Gastroesophageal sphincter (tissue), 4 donors: ENCODE results near the gene TFDP2. TPM values are rescaled to one million over a fixed set of nuclear protein-coding genes. Genes with fewer than 3 reads are reported as not detected.
A peak's percentile ranks its signal among the peaks of the same experiment; 100 is the strongest.

Experiments used
- ATAC-seq: fragments of 150-250 bp; one replicate; pipeline ENCODE4 v1.9.1; 2016; ENCODE audit warnings: mild to moderate bottlenecking, moderate library complexity
- H3K27ac ChIP-seq, 4 donors: fragments of 200-600 bp; sonication (generic) in 3 of 4; 1 replicate in 3 of 4; 2 replicates in 1 of 4; pipeline ENCODE4 v1.5.1; 2016 to 2019
- H3K27me3 ChIP-seq: fragments of 200-600 bp; sonication (generic); one replicate; pipeline ENCODE4 v1.5.1; 2019
- H3K36me3 ChIP-seq, 2 donors: fragments of 200-600 bp; sonication (generic); one replicate each; pipeline ENCODE4 v1.5.1; 2019; ENCODE audit warnings: control low read depth in 1 of 2
- H3K4me1 ChIP-seq, 3 donors: fragments of 200-600 bp; sonication (generic); 1 replicate in 2 of 3; 2 replicates in 1 of 3; pipeline ENCODE4 v1.5.1; 2016 to 2019; ENCODE audit warnings: control low read depth in 2 of 3
- H3K4me3 ChIP-seq, 2 donors: fragments of 200-600 bp; sonication (generic); one replicate each; pipeline ENCODE4 v1.5.1; 2019; ENCODE audit warnings: mild to moderate bottlenecking in 1 of 2, moderate library complexity in 1 of 2
- H3K9me3 ChIP-seq, 3 donors: fragments of 200-600 bp; sonication (generic); one replicate each; pipeline ENCODE4 v1.5.1; 2017 to 2019; ENCODE audit warnings: control low read depth in 2 of 3
- CTCF ChIP-seq, 4 experiments: fragments of 200-600 bp in 2 of 4; fragments of 450-650 bp in 2 of 4; sonication (generic) in 1 of 4; IDR thresholded peaks; one replicate each; pipeline ENCODE4 v1.5.1; 2017 to 2019; ENCODE audit warnings: antibody characterized with exemption in 4 of 4, mild to moderate bottlenecking in 2 of 4, moderate library complexity in 2 of 4
- EP300 ChIP-seq: sonication (generic); formaldehyde crosslinking; IDR thresholded peaks from one replicate; pipeline ENCODE4 v1.6.1; 2017; ENCODE audit warnings: antibody characterized with exemption, mild to moderate bottlenecking
- POLR2A ChIP-seq, 2 donors: fragments of 450-650 bp; IDR thresholded peaks; one replicate each; pipeline ENCODE4 v1.6.1; 2017; ENCODE audit warnings: antibody characterized with exemption in 2 of 2, mild to moderate bottlenecking in 2 of 2, moderate library complexity in 1 of 2
- POLR2AphosphoS5 ChIP-seq: sonication (generic); formaldehyde crosslinking; IDR thresholded peaks from one replicate; pipeline ENCODE4 v1.6.1; 2017; ENCODE audit warnings: antibody characterized with exemption
- WGBS, 2 donors: methylation state at CpG; one replicate each; pipeline ENCODE4 v1.1.5; 2018; ENCODE audit warnings: low coverage in 1 of 2; 5-methylcytosine and 5-hydroxymethylcytosine counted together
- total RNA-seq, 4 donors: library from RNA; depleted of rRNA; stranded (reverse); fragments of >200 nt; gene quantifications; one replicate each; pipeline ENCODE4 v1.1.0, GENCODE V29; 2016

The TFDP2 gene
- total RNA-seq, 4 donors from 2014 or later = 56.2 to 267 (median 108) TPM

- WGBS, 2 donors = 23 to 33% methylated on average over 3 of the region's 3 CpGs
- no peaks in the 10 kb centered on the region for H3K36me3 ChIP-seq
- TF ChIP-seq POLR2AphosphoS5 (no peak), POLR2A (IDR thresholded peaks at IDR 0.05) (no peak), CTCF (IDR thresholded peaks at IDR 0.05) (no peak), EP300 (no peak)
- H3K27me3 ChIP-seq = no peaks in the 10 kb centered on the region
- ATAC-seq = no peak
- peaks cover 0 to 16% (median 4%) of the 10 kb centered on the region in 3 donors for H3K4me1 ChIP-seq
- H3K27ac ChIP-seq = no peak overlapping the region
- no peaks in the 10 kb centered on the region for H3K9me3 ChIP-seq
- H3K4me3 ChIP-seq = no peak overlapping the region
Measured at GRCh38 chr3:142152384-142152783, 3.0 kb upstream of the TFDP2 start.

GRCh38 chr3:142151828-142152227 is 2.5 kb upstream of the TFDP2 start:
- H3K27ac ChIP-seq = no peak overlapping the region
- no peak for ATAC-seq
- no peak overlapping the region for H3K4me3 ChIP-seq
- WGBS, 2 donors = 79 to 86% methylated on average over 1 of the region's 1 CpG
- H3K36me3 ChIP-seq = no peaks in the 10 kb centered on the region
- H3K4me1 ChIP-seq = peaks cover 0 to 21% (median 4%) of the 10 kb centered on the region in 3 donors
- no peaks in the 10 kb centered on the region for H3K27me3 ChIP-seq
- no peaks in the 10 kb centered on the region for H3K9me3 ChIP-seq
- TF ChIP-seq POLR2A (IDR thresholded peaks at IDR 0.05) (no peak), POLR2AphosphoS5 (no peak), EP300 (no peak), CTCF (IDR thresholded peaks at IDR 0.05) (no peak)

GRCh38 chr3:142151240-142151639 is 1.9 kb upstream of the TFDP2 start:
- Histone ChIP-seq H3K27ac (no peak overlapping the region), H3K9me3 (no peaks in the 10 kb centered on the region), H3K36me3 (no peaks in the 10 kb centered on the region), H3K27me3 (no peaks in the 10 kb centered on the region), H3K4me3 (no peak overlapping the region), H3K4me1 (peaks cover 0 to 27% (median 4%) of the 10 kb centered on the region in 3 donors)
- no peak for TF ChIP-seq EP300
- TF ChIP-seq POLR2A (IDR thresholded peaks at IDR 0.05) = no peak
- no peak for TF ChIP-seq POLR2AphosphoS5
- no peak for TF ChIP-seq CTCF (IDR thresholded peaks at IDR 0.05)
- ATAC-seq = no peak
- WGBS, 2 donors = 69 to 76% methylated on average over 3 of the region's 3 CpGs

- WGBS, 2 donors = 91 to 100% methylated on average over 4 to 5 of the region's 13 CpGs
- TF ChIP-seq EP300 = no peak
- no peak for TF ChIP-seq CTCF (IDR thresholded peaks at IDR 0.05)
- no peak for TF ChIP-seq POLR2A (IDR thresholded peaks at IDR 0.05)
- no peak for TF ChIP-seq POLR2AphosphoS5
- no peak for ATAC-seq
- Histone ChIP-seq H3K27me3 (no peaks in the 10 kb centered on the region), H3K9me3 (no peaks in the 10 kb centered on the region), H3K4me3 (no peak overlapping the region), H3K4me1 (peaks cover 0 to 35% (median 4%) of the 10 kb centered on the region in 3 donors), H3K27ac (peak overlapping the region in 2 of 4 donors; percentile 93 to 98), H3K36me3 (no peaks in the 10 kb centered on the region)
Measured at GRCh38 chr3:142150271-142150670, 927 bp upstream of the TFDP2 start.

GRCh38 chr3:142149673-142149992 is 289 bp upstream of the TFDP2 start:
- TF ChIP-seq POLR2A (IDR thresholded peaks at IDR 0.05) = no peak
- Histone ChIP-seq H3K4me3 (peak overlapping the region; percentile 59 to 72), H3K36me3 (no peaks in the 10 kb centered on the region), H3K9me3 (no peaks in the 10 kb centered on the region), H3K4me1 (peaks cover 0 to 42% (median 4%) of the 10 kb centered on the region in 3 donors), H3K27me3 (no peaks in the 10 kb centered on the region), H3K27ac (peak overlapping the region; percentile 24 to 98 (median 92))
- no CpG with 5 or more reads among the region's 14 CpGs for WGBS, 2 donors
- no peak for ATAC-seq
